Measurements from ENCODE around the gene ZCCHC17.

The ZCCHC17 gene

GRCh38 chr1:31318146-31318545, 21.3 kb downstream of the ZCCHC17 start:
- DNase-seq (ENCODE audit: low read depth in 1 of 2, low spot score in 1 of 2) = no peak
- Histone ChIP-seq H3K4me3 (replicated peaks; ENCODE audit: insufficient read depth, low read length) (no peak overlapping the region), H3K27me3 (ENCODE audit: insufficient read depth, poor library complexity, severe bottlenecking) (no peaks in the 10 kb centered on the region), H3K27ac (replicated peaks) (no peak overlapping the region)
- no peak for TF ChIP-seq GABPA (IDR thresholded peaks at IDR 0.05; ENCODE audit: low read depth)

DNA sequence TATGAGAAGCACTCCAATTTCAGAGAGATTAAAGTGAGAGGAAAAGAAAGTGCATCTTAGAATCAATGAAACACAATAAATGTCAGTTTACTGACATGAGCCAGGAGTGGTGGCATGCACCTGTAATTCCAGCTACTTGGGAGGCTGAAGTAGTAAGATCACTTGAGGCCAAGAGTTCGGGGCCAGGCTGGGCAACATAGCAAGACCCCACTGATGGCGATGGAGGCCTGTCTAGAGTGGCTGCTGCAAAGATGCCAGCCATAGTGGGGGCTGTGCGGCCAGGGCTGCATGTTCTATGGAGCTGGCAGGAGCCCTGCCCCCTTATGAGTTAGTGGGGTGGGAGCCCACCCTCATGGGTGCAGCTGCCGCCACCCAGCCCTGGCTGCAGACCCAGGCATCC, 27.3 kb downstream of the ZCCHC17 start:
- no peak for DNase-seq (ENCODE audit: low read depth in 1 of 2, low spot score in 1 of 2)
- TF ChIP-seq, protein P1, sequence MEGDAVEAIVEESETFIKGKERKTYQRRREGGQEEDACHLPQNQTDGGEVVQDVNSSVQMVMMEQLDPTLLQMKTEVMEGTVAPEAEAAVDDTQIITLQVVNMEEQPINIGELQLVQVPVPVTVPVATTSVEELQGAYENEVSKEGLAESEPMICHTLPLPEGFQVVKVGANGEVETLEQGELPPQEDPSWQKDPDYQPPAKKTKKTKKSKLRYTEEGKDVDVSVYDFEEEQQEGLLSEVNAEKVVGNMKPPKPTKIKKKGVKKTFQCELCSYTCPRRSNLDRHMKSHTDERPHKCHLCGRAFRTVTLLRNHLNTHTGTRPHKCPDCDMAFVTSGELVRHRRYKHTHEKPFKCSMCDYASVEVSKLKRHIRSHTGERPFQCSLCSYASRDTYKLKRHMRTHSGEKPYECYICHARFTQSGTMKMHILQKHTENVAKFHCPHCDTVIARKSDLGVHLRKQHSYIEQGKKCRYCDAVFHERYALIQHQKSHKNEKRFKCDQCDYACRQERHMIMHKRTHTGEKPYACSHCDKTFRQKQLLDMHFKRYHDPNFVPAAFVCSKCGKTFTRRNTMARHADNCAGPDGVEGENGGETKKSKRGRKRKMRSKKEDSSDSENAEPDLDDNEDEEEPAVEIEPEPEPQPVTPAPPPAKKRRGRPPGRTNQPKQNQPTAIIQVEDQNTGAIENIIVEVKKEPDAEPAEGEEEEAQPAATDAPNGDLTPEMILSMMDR (IDR thresholded peaks at IDR 0.05; ENCODE audit: insufficient read depth, low read length) = no peak
- TF ChIP-seq SPI1 (IDR thresholded peaks at IDR 0.05; ENCODE audit: borderline replicate concordance, low read depth) (no peak), GABPA (IDR thresholded peaks at IDR 0.05; ENCODE audit: low read depth) (no peak), POLR2AphosphoS5 (IDR thresholded peaks at IDR 0.05; ENCODE audit: low read depth) (no peak), REST (IDR thresholded peaks at IDR 0.05; ENCODE audit: insufficient replicate concordance, low read depth) (no peak)
- H3K27ac ChIP-seq (replicated peaks) = no peak overlapping the region
- H3K4me3 ChIP-seq (replicated peaks; ENCODE audit: insufficient read depth, low read length) = no peak overlapping the region
- no peaks in the 10 kb centered on the region for H3K27me3 ChIP-seq (ENCODE audit: insufficient read depth, poor library complexity, severe bottlenecking)

GRCh38 chr1:31324992-31325391, 28.2 kb downstream of the ZCCHC17 start:
- Histone ChIP-seq H3K4me3 (replicated peaks; ENCODE audit: insufficient read depth, low read length) (no peak overlapping the region), H3K27me3 (ENCODE audit: insufficient read depth, poor library complexity, severe bottlenecking) (no peaks in the 10 kb centered on the region), H3K27ac (replicated peaks) (no peak overlapping the region)
- no peak for TF ChIP-seq POLR2AphosphoS5 (IDR thresholded peaks at IDR 0.05; ENCODE audit: low read depth)
- TF ChIP-seq, protein P1 (IDR thresholded peaks at IDR 0.05; ENCODE audit: insufficient read depth, low read length) = no peak
- TF ChIP-seq REST (IDR thresholded peaks at IDR 0.05; ENCODE audit: insufficient replicate concordance, low read depth) = no peak
- TF ChIP-seq SPI1 (IDR thresholded peaks at IDR 0.05; ENCODE audit: borderline replicate concordance, low read depth) = no peak
- no peak for TF ChIP-seq GABPA (IDR thresholded peaks at IDR 0.05; ENCODE audit: low read depth)
- DNase-seq (ENCODE audit: low read depth in 1 of 2, low spot score in 1 of 2) = no peak

GRCh38 chr1:31326461-31326860, 29.6 kb downstream of the ZCCHC17 start:
- no peak for DNase-seq (ENCODE audit: low read depth in 1 of 2, low spot score in 1 of 2)
- Histone ChIP-seq H3K27ac (replicated peaks) (no peak overlapping the region), H3K27me3 (ENCODE audit: insufficient read depth, poor library complexity, severe bottlenecking) (no peaks in the 10 kb centered on the region), H3K4me3 (replicated peaks; ENCODE audit: insufficient read depth, low read length) (no peak overlapping the region)
- TF ChIP-seq GABPA (IDR thresholded peaks at IDR 0.05; ENCODE audit: low read depth) = no peak
- no peak for TF ChIP-seq SPI1 (IDR thresholded peaks at IDR 0.05; ENCODE audit: borderline replicate concordance, low read depth)
- TF ChIP-seq, protein P1 (IDR thresholded peaks at IDR 0.05; ENCODE audit: insufficient read depth, low read length) = no peak
- TF ChIP-seq POLR2AphosphoS5 (IDR thresholded peaks at IDR 0.05; ENCODE audit: low read depth) = no peak
- no peak for TF ChIP-seq REST (IDR thresholded peaks at IDR 0.05; ENCODE audit: insufficient replicate concordance, low read depth)

Data from HL-60 (cell line).